ENCODE results near the gene MTX1. TPM values are rescaled to one million over a fixed set of nuclear protein-coding genes. Genes with fewer than 3 reads are reported as not detected.
A peak's percentile ranks its signal among the peaks of the same experiment; 100 is the strongest.
"Not testable (repeated sequence)": the region's sequence is repeated elsewhere in the genome, so short reads cannot be mapped to it uniquely, and the experiment has no call there.

MTX1 gene
- total RNA-seq, 2 donors from 2014 or later = 20.7 to 28.5 TPM

GRCh38 chr1:155232001-155232978, 23.8 kb downstream of the MTX1 start:
- not testable (repeated sequence) for H3K27me3 Mint-ChIP-seq; H3K36me3 Mint-ChIP-seq (ENCODE audit: low read depth); ATAC-seq; DNase-seq; H3K9me3 ChIP-seq (ENCODE audit: control insufficient read depth, low read length, poor library complexity, severe bottlenecking); H3K4me3 Mint-ChIP-seq
- Mint-ChIP-seq H3K4me1 (peaks cover 21% of the 10 kb centered on the region), H3K27ac (peak overlapping the region; percentile 89)

- not testable (repeated sequence) for H3K27me3 Mint-ChIP-seq; H3K4me3 Mint-ChIP-seq; DNase-seq; H3K36me3 Mint-ChIP-seq (ENCODE audit: low read depth); ATAC-seq; H3K27ac Mint-ChIP-seq; H3K9me3 ChIP-seq (ENCODE audit: control insufficient read depth, low read length, poor library complexity, severe bottlenecking)
- H3K4me1 Mint-ChIP-seq = peaks cover 17% of the 10 kb centered on the region
Observed at GRCh38 chr1:155233502-155233901, 25.0 kb downstream of the MTX1 start.

- H3K27ac Mint-ChIP-seq = peak overlapping the region; percentile 67
- peak; percentile 89 for ATAC-seq
- peak overlapping the region; percentile 58 for H3K4me3 Mint-ChIP-seq
- peaks cover 15% of the 10 kb centered on the region for H3K4me1 Mint-ChIP-seq
- H3K36me3 Mint-ChIP-seq (ENCODE audit: low read depth); DNase-seq; H3K27me3 Mint-ChIP-seq; H3K9me3 ChIP-seq (ENCODE audit: control insufficient read depth, low read length, poor library complexity, severe bottlenecking): not testable (repeated sequence)
Observed at GRCh38 chr1:155235375-155235774, 26.9 kb downstream of the MTX1 start.

DNA sequence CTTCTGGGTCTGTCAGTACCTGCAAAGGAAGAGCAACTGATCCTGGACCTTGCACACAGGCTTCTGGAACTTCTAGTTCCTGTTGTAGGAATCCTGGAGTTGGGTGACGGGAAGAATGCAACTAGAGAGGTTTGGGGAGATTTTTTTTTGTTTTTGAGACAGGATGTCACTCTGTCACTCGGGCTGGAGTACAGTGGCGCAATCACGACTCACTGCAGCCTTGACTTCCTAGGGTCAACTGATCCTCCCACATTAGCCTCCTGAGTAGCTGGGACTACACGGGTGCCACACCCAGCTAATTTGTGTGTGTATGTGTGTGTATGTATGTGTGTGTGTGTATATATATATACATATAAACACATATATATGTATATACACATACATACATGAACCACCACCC, 28.0 kb downstream of the MTX1 start:
- H3K9me3 ChIP-seq (ENCODE audit: control insufficient read depth, low read length, poor library complexity, severe bottlenecking) = no peaks in the 10 kb centered on the region
- H3K27ac Mint-ChIP-seq = peak overlapping the region; percentile 67
- DNase-seq = no peak
- no peak for ATAC-seq
- H3K27me3 Mint-ChIP-seq = no peaks in the 10 kb centered on the region
- H3K36me3 Mint-ChIP-seq (ENCODE audit: low read depth) = no peaks in the 10 kb centered on the region
- H3K4me1 Mint-ChIP-seq = peaks cover 24% of the 10 kb centered on the region
- H3K4me3 Mint-ChIP-seq = no peak overlapping the region

- ATAC-seq = peak; percentile 46
Observed at GRCh38 chr1:155241069-155241679, 32.7 kb downstream of the MTX1 start.

DNA sequence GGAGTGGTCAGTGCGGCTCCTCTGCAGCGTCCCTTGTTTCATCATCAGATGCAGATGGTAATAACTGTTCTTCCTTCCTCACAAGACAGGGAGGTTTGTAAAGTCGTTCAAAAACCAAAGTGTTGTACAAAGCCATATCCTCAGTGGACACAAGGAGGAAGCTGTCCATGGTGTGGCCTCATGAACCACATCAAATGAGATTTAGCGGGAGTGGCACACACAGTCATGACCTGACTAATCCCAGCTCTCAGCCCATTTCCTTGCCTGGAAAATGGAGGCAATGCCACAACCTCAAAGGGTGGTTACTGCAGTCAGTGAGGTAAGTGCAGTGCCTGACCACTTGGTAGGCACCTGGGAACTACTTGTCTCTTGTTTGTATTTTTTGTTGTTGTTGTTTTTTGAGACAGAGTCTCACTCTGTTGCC, 33.4 kb downstream of the MTX1 start:
- Mint-ChIP-seq H3K27me3 (no peaks in the 10 kb centered on the region), H3K36me3 (ENCODE audit: low read depth) (peaks cover 2% of the 10 kb centered on the region), H3K4me1 (peaks cover 29% of the 10 kb centered on the region), H3K4me3 (no peak overlapping the region), H3K27ac (peak overlapping the region; percentile 80)
- H3K9me3 ChIP-seq (ENCODE audit: control insufficient read depth, low read length, poor library complexity, severe bottlenecking) = no peaks in the 10 kb centered on the region
- ATAC-seq (no peak), DNase-seq (no peak)

More at GRCh38 chr1:155241069-155241679, 32.7 kb downstream of the MTX1 start:
- Mint-ChIP-seq H3K27ac (peak overlapping the region; percentile 80), H3K4me1 (peaks cover 32% of the 10 kb centered on the region), H3K4me3 (peak overlapping the region; percentile 89), H3K27me3 (no peaks in the 10 kb centered on the region), H3K36me3 (ENCODE audit: low read depth) (peaks cover 2% of the 10 kb centered on the region)
- H3K9me3 ChIP-seq (ENCODE audit: control insufficient read depth, low read length, poor library complexity, severe bottlenecking) = no peaks in the 10 kb centered on the region
- DNase-seq = peak in 2 of 3 donors; percentile 35 to 46

- H3K27ac Mint-ChIP-seq = peak overlapping the region; percentile 87
- peak overlapping the region; percentile 77 for H3K4me3 Mint-ChIP-seq
- H3K36me3 Mint-ChIP-seq (ENCODE audit: low read depth) = peaks cover 2% of the 10 kb centered on the region
- no peaks in the 10 kb centered on the region for H3K9me3 ChIP-seq (ENCODE audit: control insufficient read depth, low read length, poor library complexity, severe bottlenecking)
- DNase-seq = no peak
- H3K4me1 Mint-ChIP-seq = peaks cover 29% of the 10 kb centered on the region
- no peaks in the 10 kb centered on the region for H3K27me3 Mint-ChIP-seq
- ATAC-seq = no peak
Observed at GRCh38 chr1:155242805-155243358, 34.4 kb downstream of the MTX1 start.

GRCh38 chr1:155244368-155245162, 36.1 kb downstream of the MTX1 start:
- ATAC-seq = peak; percentile 90
- no peaks in the 10 kb centered on the region for H3K27me3 Mint-ChIP-seq
- DNase-seq = peak; percentile 80 to 87 (median 86)
- H3K9me3 ChIP-seq (ENCODE audit: control insufficient read depth, low read length, poor library complexity, severe bottlenecking) = no peaks in the 10 kb centered on the region
- peaks cover 2% of the 10 kb centered on the region for H3K36me3 Mint-ChIP-seq (ENCODE audit: low read depth)
- peaks cover 29% of the 10 kb centered on the region for H3K4me1 Mint-ChIP-seq
- peak overlapping the region; percentile 74 for H3K4me3 Mint-ChIP-seq
- peak overlapping the region; percentile 87 for H3K27ac Mint-ChIP-seq

DNA sequence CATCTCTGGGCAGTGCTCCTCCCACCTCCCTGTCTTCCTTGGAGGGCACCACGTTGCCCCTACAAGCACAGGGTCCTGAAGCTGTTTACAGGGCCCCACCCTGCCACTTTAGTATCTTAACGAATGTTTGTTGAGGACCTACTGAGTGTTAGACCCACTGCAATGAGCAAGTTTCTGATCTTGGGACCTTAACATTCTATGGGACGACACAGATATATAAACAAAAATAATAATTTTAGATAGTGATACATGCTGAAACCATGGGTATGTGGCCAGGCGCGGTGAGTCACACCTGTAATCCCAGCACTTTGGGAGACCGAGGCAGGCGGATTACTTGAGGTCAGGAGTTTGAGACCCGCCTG, 36.6 kb downstream of the MTX1 start:
- peak overlapping the region; percentile 74 for H3K4me3 Mint-ChIP-seq
- no peaks in the 10 kb centered on the region for H3K9me3 ChIP-seq (ENCODE audit: control insufficient read depth, low read length, poor library complexity, severe bottlenecking)
- DNase-seq = no peak
- H3K36me3 Mint-ChIP-seq (ENCODE audit: low read depth) = peaks cover 2% of the 10 kb centered on the region
- H3K27me3 Mint-ChIP-seq = no peaks in the 10 kb centered on the region
- H3K27ac Mint-ChIP-seq = peak overlapping the region; percentile 87
- peaks cover 30% of the 10 kb centered on the region for H3K4me1 Mint-ChIP-seq
- no peak for ATAC-seq

- ATAC-seq; DNase-seq; H3K36me3 Mint-ChIP-seq (ENCODE audit: low read depth); H3K9me3 ChIP-seq (ENCODE audit: control insufficient read depth, low read length, poor library complexity, severe bottlenecking); H3K27me3 Mint-ChIP-seq; H3K4me3 Mint-ChIP-seq: not testable (repeated sequence)
- Mint-ChIP-seq H3K4me1 (peaks cover 19% of the 10 kb centered on the region), H3K27ac (peak overlapping the region; percentile 87)
Observed at GRCh38 chr1:155246796-155247195, 38.3 kb downstream of the MTX1 start.

- Mint-ChIP-seq H3K4me3 (no peak overlapping the region), H3K27ac (no peak overlapping the region), H3K4me1 (peaks cover 21% of the 10 kb centered on the region), H3K27me3 (no peaks in the 10 kb centered on the region), H3K36me3 (ENCODE audit: low read depth) (peaks cover 2% of the 10 kb centered on the region)
- DNase-seq (no peak), ATAC-seq (no peak)
- H3K9me3 ChIP-seq (ENCODE audit: control insufficient read depth, low read length, poor library complexity, severe bottlenecking) = no peaks in the 10 kb centered on the region
Observed at GRCh38 chr1:155247667-155248553, 39.4 kb downstream of the MTX1 start.

DNA sequence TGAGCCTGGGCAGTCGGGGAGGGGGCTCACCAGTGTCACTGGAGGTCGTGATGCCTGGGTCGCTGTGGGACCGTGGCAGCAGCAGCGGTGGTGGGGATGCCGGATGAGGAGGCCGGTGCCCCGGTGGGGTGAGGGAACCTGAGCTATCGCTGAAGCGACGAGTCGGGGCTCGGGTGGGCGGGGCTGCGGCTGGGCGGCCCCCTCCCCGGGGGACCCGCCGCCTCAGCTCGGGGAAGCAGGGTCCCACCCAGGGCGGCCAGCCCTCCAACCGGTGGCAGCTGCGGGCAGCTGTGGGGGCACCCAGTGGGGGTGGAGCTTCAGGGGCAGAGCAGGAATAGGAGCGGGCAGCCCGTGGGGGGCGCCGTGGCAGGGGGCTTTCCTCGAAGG, 41.7 kb downstream of the MTX1 start:
- no peaks in the 10 kb centered on the region for H3K9me3 ChIP-seq (ENCODE audit: control insufficient read depth, low read length, poor library complexity, severe bottlenecking)
- ATAC-seq = peak; percentile 16
- H3K4me1 Mint-ChIP-seq = peaks cover 26% of the 10 kb centered on the region

More for the DNA sequence above, 41.7 kb downstream of the MTX1 start:
- Mint-ChIP-seq H3K27me3 (no peaks in the 10 kb centered on the region), H3K27ac (no peak overlapping the region), H3K36me3 (ENCODE audit: low read depth) (no peaks in the 10 kb centered on the region), H3K4me3 (peak overlapping the region; percentile 71)
- no peak for DNase-seq

Data from T-helper 17 cell (primary cell).